Cerebellar cortex (tissue), 1 donor: ENCODE measurements around the gene TRPM8.
A peak's percentile ranks its signal among the peaks of the same experiment; 100 is the strongest.
"Not testable (repeated sequence)": the region's sequence is repeated elsewhere in the genome, so short reads cannot be mapped to it uniquely, and the experiment has no call there.

Experiments used
- DNase-seq: peaks from one replicate; pipeline ENCODE4 v3.0.0-alpha.2; 2015; ENCODE audit warnings: low spot score

TRPM8 gene

GRCh38 chr2:233938676-233939370 lies 21.6 kb downstream of the TRPM8 start:
- DNase-seq: no peak

GRCh38 chr2:233940376-233941276 lies 23.5 kb downstream of the TRPM8 start:
- DNase-seq: no peak

- DNase-seq: no peak
Observed at GRCh38 chr2:233942731-233943130, 25.6 kb downstream of the TRPM8 start.

GRCh38 chr2:233944269-233944668 lies 27.1 kb downstream of the TRPM8 start:
- no peak for DNase-seq

- no peak for DNase-seq
Observed at GRCh38 chr2:233944722-233945121, 27.5 kb downstream of the TRPM8 start.

- no peak for DNase-seq
Observed at GRCh38 chr2:233945146-233945545, 28.0 kb downstream of the TRPM8 start.

- DNase-seq: no peak
Observed at GRCh38 chr2:233950078-233950825, 33.1 kb downstream of the TRPM8 start.

GRCh38 chr2:233952335-233952734 lies 35.2 kb downstream of the TRPM8 start:
- DNase-seq: no peak

GRCh38 chr2:233953087-233953801 lies 36.1 kb downstream of the TRPM8 start:
- DNase-seq: no peak

GRCh38 chr2:233960203-233960602 lies 43.0 kb downstream of the TRPM8 start:
- DNase-seq: no peak

GRCh38 chr2:233961905-233962304 lies 44.7 kb downstream of the TRPM8 start:
- DNase-seq: no peak

GRCh38 chr2:233964581-233964980 lies 47.4 kb downstream of the TRPM8 start:
- no peak for DNase-seq

- no peak for DNase-seq
Observed at GRCh38 chr2:233965032-233965603, 47.9 kb downstream of the TRPM8 start.

- not testable (repeated sequence) for DNase-seq
Observed at GRCh38 chr2:233965646-233966045, 48.5 kb downstream of the TRPM8 start.

- DNase-seq: no peak
Observed at GRCh38 chr2:233966388-233966787, 49.2 kb downstream of the TRPM8 start.

- no peak for DNase-seq
Observed at GRCh38 chr2:233967164-233967563, 50.0 kb downstream of the TRPM8 start.

- no peak for DNase-seq
Observed at GRCh38 chr2:233968556-233968955, 51.4 kb downstream of the TRPM8 start.

GRCh38 chr2:233972460-233972859 lies 55.3 kb downstream of the TRPM8 start:
- DNase-seq: not testable (repeated sequence)

GRCh38 chr2:233972941-233973575 lies 55.9 kb downstream of the TRPM8 start:
- DNase-seq: no peak

GRCh38 chr2:233973786-233974185 lies 56.6 kb downstream of the TRPM8 start:
- DNase-seq: no peak

GRCh38 chr2:233974530-233975071 lies 57.4 kb downstream of the TRPM8 start:
- peak; percentile 43 for DNase-seq
